Measurements from ENCODE around the gene MAPK11. TPM values are rescaled to one million over a fixed set of nuclear protein-coding genes. Genes with fewer than 3 reads are reported as not detected.

MAPK11 gene
- total and polyA plus RNA-seq, 9 of the 15 experiments (the other 6 are each of a cell fraction or from before 2014, with no cell fraction given): 0.06 to 14.6 (median 5.3) TPM

GRCh38 chr22:50282361-50283155 is 12.4 kb upstream of the MAPK11 start (continued):
- TF ChIP-seq PYGO2 (tag; IDR thresholded peaks at IDR 0.05) (no peak), POLR3A (IDR thresholded peaks at IDR 0.05; ENCODE audit: borderline replicate concordance, extremely low read depth, insufficient read depth, insufficient read length) (no peak)

- 94% methylated on average over 7 of the region's 25 CpGs for WGBS (ENCODE audit: insufficient coverage, low coverage, missing lambda C conversion rate)
- no peaks in the 10 kb centered on the region for H3K27me3 ChIP-seq (ENCODE audit: control insufficient read depth in 2 of 2, insufficient read depth in 2 of 2, low read length in 2 of 2)
- H3K9ac ChIP-seq (ENCODE audit: insufficient read depth in 1 of 2, low read depth in 2 of 2, low read length in 2 of 2): no peak overlapping the region
- TF ChIP-seq ZNF324 (CRISPR knock-in tag; IDR thresholded peaks at IDR 0.05) (no peak), ZNF592 (IDR thresholded peaks at IDR 0.05) (no peak), HMG20A (CRISPR knock-in tag; conservative IDR thresholded peaks at IDR 0.05) (no peak)
- POLR2A ChIA-PET: no interaction called here
- H4K20me1 ChIP-seq (replicated peaks; ENCODE audit: control insufficient read depth, insufficient read depth, low read length): no peaks in the 10 kb centered on the region
- peaks cover 51% of the 10 kb centered on the region; the same call in 1 of the 3 replicates for H3K36me3 ChIP-seq (ENCODE audit: control insufficient read depth, insufficient read depth, low read length)
- H3K4me1 ChIP-seq (replicated peaks in 1 of 2; ENCODE audit: control insufficient read depth in 2 of 2, insufficient read depth in 2 of 2, low read length in 2 of 2): peaks cover 0 to 20% of the 10 kb centered on the region in 2 experiments; a peak in 2 of 5 replicates
- no peak for DNase-seq (ENCODE audit: extremely low read depth in 1 of 4, low spot score in 3 of 4)
- intact Hi-C loops (cut with micrococcal nuclease): no loop called here
- CTCF ChIA-PET (ENCODE audit: low intra/inter-chr PET ratio): no interaction called here
- ATAC-seq: no peak
- H3K79me2 ChIP-seq (ENCODE audit: control insufficient read depth, insufficient read depth, low read length): no peaks in the 10 kb centered on the region
- H2AFZ ChIP-seq (ENCODE audit: low read depth, low read length): no peak overlapping the region
- no peaks in the 10 kb centered on the region for H3K9me1 ChIP-seq (ENCODE audit: control insufficient read depth, insufficient read depth, low read length)
- no peak overlapping the region for H3K4me3 ChIP-seq
- no TSS peak for BruUV-seq (replicated peaks)
- no peaks in the 10 kb centered on the region for H3K9me3 ChIP-seq (replicated peaks; ENCODE audit: control insufficient read depth, insufficient read depth, low read depth, low read length)
- no peak overlapping the region for H3K27ac ChIP-seq (ENCODE audit: extremely low read depth, low read depth, low read length)
- H3K4me2 ChIP-seq (ENCODE audit: insufficient read depth, low read length): no peak overlapping the region
- no peak for FAIRE-seq
- in situ Hi-C loops (cut with MboI): no loop called here
These were observed 11.8 kb upstream of the MAPK11 start for GRCh38 chr22:50281957-50282356.

Data from K562 (cell line).